AG09319 (cell line): Measurements from ENCODE around the gene THADA.

ENCODE experiments used
- DNase-seq: peaks from one replicate; pipeline ENCODE4 v3.0.0-alpha.2; 2010; ENCODE audit warnings: low read depth; ENCODE audit errors: extremely low read depth
- TF ChIP-seq, protein P1 (sequence below): IDR thresholded peaks from 2 replicates; pipeline ENCODE4 v1.5.1; 2011; ENCODE audit warnings: low read depth, mild to moderate bottlenecking, inconsistent platforms, low read length, moderate library complexity

The THADA gene

DNA sequence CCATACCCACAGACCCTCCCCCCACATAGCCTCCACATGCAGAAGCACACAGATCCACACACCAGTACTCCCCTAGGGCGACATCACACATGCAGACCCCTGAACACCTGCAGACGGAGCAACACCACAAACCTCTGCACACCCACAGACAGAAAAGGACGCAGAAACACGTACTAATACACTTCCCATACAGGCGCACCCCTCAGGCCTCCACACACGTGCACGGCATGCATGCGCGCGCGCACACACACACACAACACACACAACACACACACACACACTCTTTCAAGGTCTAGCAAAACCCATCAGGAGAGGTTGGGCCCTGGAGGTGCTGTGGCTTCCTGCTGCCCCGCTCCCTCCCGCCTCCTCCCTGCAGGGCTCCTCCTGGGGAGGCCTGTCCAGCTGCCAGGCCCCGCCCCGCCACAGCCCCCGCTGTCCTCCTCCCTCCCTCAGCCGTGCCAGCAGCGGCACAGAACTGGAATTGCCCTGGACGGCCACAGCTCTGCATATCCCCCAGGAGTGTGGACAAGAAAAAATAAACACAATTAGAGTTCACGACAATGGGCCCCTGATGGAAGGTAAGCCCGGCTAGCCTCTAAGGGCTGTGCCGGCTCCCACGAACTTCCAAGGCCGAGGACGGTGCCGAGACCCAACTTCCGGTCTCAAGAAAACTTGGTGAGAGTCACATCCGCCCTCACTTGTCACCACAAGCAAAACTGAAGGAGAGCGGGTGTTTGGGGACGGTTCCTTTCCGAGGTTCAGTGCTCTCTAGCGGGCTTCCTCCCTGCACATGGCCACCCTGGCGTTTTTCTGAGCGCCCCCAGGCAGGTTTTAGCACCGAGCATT, 376.2 kb downstream of the THADA start:
- TF ChIP-seq, protein P1, sequence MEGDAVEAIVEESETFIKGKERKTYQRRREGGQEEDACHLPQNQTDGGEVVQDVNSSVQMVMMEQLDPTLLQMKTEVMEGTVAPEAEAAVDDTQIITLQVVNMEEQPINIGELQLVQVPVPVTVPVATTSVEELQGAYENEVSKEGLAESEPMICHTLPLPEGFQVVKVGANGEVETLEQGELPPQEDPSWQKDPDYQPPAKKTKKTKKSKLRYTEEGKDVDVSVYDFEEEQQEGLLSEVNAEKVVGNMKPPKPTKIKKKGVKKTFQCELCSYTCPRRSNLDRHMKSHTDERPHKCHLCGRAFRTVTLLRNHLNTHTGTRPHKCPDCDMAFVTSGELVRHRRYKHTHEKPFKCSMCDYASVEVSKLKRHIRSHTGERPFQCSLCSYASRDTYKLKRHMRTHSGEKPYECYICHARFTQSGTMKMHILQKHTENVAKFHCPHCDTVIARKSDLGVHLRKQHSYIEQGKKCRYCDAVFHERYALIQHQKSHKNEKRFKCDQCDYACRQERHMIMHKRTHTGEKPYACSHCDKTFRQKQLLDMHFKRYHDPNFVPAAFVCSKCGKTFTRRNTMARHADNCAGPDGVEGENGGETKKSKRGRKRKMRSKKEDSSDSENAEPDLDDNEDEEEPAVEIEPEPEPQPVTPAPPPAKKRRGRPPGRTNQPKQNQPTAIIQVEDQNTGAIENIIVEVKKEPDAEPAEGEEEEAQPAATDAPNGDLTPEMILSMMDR, result no peak
- no peak for DNase-seq

DNA sequence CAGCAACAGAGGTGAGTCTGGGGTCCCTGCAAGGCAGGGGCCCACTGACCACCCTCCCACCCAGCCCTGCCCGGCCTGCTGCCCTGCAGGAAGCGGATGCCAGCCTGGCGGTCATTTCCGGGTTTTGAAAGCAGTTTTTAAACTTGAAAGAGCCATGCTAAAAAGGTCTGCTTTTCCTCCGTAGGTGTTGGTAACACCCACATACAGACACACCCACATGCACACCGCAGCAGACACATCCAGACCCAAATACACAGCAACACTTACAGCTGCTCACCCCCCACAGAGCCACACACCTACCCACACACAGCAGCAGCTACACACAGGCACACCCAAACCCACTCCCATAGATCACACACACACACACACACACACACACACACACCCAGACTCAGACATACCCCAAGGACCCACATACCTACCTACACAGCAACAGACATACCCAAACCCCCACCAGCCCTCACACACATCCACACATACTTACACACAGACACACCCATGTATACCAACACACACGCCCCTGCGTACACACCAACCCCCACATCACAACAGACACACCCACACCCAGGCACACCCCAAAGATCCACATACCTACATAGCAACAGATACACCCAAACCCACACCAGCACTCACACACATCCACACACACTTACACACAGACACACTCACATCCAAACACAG, 377.0 kb downstream of the THADA start:
- no peak for DNase-seq
- TF ChIP-seq, protein P1, result no peak

DNA sequence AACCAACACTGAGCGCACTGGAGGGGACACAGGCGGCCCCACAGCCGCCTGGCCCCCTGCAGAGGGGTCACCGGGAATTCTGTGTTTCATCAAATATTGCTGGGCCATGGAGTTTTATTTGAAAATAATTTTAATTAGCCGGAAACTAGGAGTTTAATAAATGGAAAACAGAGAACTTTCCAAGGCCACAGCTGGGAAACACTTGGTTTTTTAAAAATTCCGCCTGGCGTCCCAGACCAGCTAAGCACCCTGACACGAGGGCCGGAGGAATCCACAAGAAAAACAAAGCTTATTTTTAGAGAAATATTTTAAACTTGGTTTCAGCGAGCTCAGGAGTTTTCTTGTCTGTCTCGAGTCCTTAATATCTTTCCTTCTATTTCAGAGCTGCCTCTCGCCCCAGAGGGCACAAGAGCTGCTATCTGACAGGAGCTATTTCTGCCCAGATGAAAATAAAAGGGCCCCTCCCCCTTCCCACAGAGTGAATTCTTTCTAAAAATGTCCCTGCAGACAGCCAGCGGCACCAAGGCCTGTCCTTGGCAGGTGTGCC, 377.6 kb downstream of the THADA start:
- TF ChIP-seq, protein P1, result no peak; the same call in 1 of the 2 replicates
- no peak for DNase-seq

- no peak for DNase-seq
- TF ChIP-seq, protein P1, result no peak
Measured at GRCh38 chr2:43217228-43218154, 378.3 kb downstream of the THADA start.

DNA sequence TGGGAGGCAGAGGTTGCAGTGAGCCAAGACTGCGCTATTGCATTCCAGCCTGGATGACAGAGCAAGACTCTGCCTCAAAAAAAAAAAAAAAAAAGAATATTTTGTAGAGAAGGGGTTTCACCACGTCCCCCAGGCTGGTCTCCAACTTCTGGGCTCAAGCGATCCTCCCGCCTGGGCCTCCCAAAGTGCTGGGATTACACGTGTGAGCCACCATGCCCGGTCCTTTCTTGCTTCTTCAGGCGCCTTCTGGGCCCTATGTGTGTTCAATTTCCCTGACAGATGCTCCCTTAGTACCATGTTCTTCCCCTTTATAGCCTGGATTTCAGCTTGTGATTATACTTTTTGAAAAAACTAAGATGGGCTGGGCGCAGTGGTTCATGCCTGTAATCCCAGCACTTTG, 379.2 kb downstream of the THADA start:
- no peak for DNase-seq
- TF ChIP-seq, protein P1, result no peak

- TF ChIP-seq, protein P1, result no peak
- DNase-seq, result no peak
Measured at GRCh38 chr2:43215673-43216255, 380.1 kb downstream of the THADA start.
